Ovary (tissue), 3 donors: ENCODE measurements around the gene EEF1B2.

Source experiments
- EP300 ChIP-seq: sonication (generic); formaldehyde crosslinking; IDR thresholded peaks from one replicate; pipeline ENCODE4 v1.6.1; 2017; ENCODE audit warnings: antibody characterized with exemption
- POLR2A ChIP-seq: fragments of 450-650 bp; IDR thresholded peaks from one replicate; pipeline ENCODE4 v1.6.1; 2017; ENCODE audit warnings: antibody characterized with exemption, mild to moderate bottlenecking, moderate library complexity
- TF ChIP-seq, protein P1 (sequence below), 3 donors: fragments of 450-650 bp in 2 of 3; fragments of 200-600 bp in 1 of 3; IDR thresholded peaks; one replicate each; pipeline versions ENCODE4 v1.5.1 to v1.8.0; 2016 to 2022; ENCODE audit warnings: antibody characterized with exemption in 3 of 3, mild to moderate bottlenecking in 1 of 3
- donor health status: DM: no; HTN: no; CAD: no.

DNA sequence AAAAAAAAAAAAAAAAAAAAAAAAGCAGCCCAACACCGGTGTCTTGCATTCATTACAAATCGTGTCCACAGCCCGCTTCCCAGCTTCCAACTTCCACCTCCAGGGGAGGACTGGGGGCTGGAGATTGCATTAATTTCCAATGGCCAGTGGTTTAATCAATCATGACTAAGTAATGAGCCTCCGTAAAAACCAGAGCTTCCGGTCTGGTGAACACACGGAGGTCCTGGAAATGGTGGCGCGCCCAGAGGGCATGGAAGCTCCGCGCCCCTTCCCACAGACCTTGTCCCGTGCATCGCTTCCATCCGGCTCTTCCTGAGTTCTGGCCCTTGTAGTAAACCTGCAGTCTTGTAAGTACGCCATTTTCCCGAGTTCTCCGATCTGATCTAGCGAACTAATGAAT is 43.6 kb downstream of the EEF1B2 start:
- no peak for TF ChIP-seq POLR2A
- no peak for TF ChIP-seq EP300
- TF ChIP-seq, protein P1, sequence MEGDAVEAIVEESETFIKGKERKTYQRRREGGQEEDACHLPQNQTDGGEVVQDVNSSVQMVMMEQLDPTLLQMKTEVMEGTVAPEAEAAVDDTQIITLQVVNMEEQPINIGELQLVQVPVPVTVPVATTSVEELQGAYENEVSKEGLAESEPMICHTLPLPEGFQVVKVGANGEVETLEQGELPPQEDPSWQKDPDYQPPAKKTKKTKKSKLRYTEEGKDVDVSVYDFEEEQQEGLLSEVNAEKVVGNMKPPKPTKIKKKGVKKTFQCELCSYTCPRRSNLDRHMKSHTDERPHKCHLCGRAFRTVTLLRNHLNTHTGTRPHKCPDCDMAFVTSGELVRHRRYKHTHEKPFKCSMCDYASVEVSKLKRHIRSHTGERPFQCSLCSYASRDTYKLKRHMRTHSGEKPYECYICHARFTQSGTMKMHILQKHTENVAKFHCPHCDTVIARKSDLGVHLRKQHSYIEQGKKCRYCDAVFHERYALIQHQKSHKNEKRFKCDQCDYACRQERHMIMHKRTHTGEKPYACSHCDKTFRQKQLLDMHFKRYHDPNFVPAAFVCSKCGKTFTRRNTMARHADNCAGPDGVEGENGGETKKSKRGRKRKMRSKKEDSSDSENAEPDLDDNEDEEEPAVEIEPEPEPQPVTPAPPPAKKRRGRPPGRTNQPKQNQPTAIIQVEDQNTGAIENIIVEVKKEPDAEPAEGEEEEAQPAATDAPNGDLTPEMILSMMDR (IDR thresholded peaks at IDR 0.05): no peak
